Stomach (tissue), 4 donors: ENCODE data around the gene VAMP8.
"Not testable (repeated sequence)": the region's sequence is repeated elsewhere in the genome, so short reads cannot be mapped to it uniquely, and the experiment has no call there.

ENCODE experiments used
- EP300 ChIP-seq: sonication (generic); formaldehyde crosslinking; IDR thresholded peaks from one replicate; pipeline ENCODE4 v1.6.1; 2017; ENCODE audit warnings: antibody characterized with exemption
- POLR2A ChIP-seq, 4 donors: fragments of 450-650 bp; IDR thresholded peaks; one replicate each; pipeline ENCODE4 v1.6.1; 2016; ENCODE audit warnings: antibody characterized with exemption in 4 of 4, control low read depth in 2 of 4, mild to moderate bottlenecking in 1 of 4, moderate library complexity in 1 of 4
- TF ChIP-seq, protein P1 (sequence below), 7 experiments: fragments of 450-650 bp in 4 of 7; fragments of 200-600 bp in 3 of 7; sonication (generic) in 3 of 7; IDR thresholded peaks; one replicate each; pipeline ENCODE4 v1.5.1; 2016 to 2019; ENCODE audit warnings: antibody characterized with exemption in 7 of 7, control low read depth in 2 of 7, mild to moderate bottlenecking in 1 of 7

DNA sequence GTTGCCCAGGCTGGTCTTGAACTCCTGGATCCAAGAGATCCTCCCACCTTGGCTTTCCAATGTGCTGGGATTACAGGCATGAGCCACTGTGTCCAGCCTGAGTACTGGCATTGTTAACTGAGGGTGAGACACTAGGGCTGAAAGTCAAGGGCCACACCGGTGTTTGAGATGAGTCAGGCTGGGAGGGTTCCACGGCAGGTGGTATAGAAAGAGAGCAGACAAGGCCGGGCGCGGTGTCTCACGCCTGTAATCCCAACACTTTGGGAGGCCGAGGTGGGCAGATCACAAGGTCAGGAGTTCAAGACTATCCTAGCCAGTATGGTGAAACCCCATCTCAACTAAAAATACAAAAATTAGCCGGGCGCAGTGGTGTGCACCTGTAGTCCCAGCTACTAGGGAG is 14.9 kb downstream of the VAMP8 start:
- not testable (repeated sequence) for TF ChIP-seq POLR2A (IDR thresholded peaks at IDR 0.05); EP300
- TF ChIP-seq, protein P1, sequence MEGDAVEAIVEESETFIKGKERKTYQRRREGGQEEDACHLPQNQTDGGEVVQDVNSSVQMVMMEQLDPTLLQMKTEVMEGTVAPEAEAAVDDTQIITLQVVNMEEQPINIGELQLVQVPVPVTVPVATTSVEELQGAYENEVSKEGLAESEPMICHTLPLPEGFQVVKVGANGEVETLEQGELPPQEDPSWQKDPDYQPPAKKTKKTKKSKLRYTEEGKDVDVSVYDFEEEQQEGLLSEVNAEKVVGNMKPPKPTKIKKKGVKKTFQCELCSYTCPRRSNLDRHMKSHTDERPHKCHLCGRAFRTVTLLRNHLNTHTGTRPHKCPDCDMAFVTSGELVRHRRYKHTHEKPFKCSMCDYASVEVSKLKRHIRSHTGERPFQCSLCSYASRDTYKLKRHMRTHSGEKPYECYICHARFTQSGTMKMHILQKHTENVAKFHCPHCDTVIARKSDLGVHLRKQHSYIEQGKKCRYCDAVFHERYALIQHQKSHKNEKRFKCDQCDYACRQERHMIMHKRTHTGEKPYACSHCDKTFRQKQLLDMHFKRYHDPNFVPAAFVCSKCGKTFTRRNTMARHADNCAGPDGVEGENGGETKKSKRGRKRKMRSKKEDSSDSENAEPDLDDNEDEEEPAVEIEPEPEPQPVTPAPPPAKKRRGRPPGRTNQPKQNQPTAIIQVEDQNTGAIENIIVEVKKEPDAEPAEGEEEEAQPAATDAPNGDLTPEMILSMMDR (IDR thresholded peaks at IDR 0.05) = not testable (repeated sequence)
